Choroid plexus epithelial cell (primary cell): ENCODE data around the gene STK25.
"Not testable (repeated sequence)": the region's sequence is repeated elsewhere in the genome, so short reads cannot be mapped to it uniquely, and the experiment has no call there.

ENCODE experiments used
- DNase-seq: peaks from one replicate; pipeline ENCODE4 v3.0.0-alpha.2; 2010; ENCODE audit warnings: low read depth
- H3K4me3 ChIP-seq: 2 replicates; pipeline ENCODE4 v1.5.1; 2011; ENCODE audit warnings: low read depth, mild to moderate bottlenecking, control low read depth, low read length, moderate library complexity
- TF ChIP-seq, protein P1 (sequence below): conservative IDR thresholded peaks from 2 replicates; pipeline ENCODE4 v1.5.1; 2011; ENCODE audit warnings: low read depth, mild to moderate bottlenecking, control low read depth, inconsistent platforms, low read length, moderate library complexity

STK25 gene

DNA sequence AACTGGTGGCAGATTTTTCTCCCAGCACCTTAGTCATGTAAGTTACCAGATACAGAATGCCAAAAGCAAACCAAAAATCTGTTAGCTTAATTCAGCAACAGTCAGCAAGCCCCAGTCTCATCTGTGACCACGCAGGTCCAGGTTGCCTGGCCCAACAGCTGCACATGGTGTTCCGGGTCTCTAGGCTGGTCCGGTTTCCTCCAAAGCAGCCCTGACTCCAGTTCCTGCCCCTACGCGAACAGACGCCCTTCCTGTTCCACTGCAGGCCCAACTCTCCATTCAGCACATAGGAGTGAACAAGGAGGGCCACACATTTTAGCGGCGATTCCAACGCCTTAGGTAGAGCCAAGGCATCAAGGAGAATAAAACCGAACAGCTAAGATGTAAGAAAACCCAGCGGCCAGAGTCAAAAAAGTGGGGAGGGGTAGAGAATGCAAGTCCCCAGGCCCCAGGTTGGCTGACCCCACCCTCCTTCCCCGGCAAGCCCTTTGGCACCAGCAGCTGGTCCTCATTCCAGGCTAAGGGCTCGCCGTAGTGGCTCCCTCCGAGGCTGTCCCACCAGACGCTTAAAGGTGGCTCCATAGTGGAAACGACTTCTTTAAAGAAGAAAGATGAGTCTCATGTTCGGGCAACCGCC lies 1.5 kb downstream of the STK25 start:
- no peak for DNase-seq
- peak overlapping the region; percentile 78 for H3K4me3 ChIP-seq
- TF ChIP-seq, protein P1, sequence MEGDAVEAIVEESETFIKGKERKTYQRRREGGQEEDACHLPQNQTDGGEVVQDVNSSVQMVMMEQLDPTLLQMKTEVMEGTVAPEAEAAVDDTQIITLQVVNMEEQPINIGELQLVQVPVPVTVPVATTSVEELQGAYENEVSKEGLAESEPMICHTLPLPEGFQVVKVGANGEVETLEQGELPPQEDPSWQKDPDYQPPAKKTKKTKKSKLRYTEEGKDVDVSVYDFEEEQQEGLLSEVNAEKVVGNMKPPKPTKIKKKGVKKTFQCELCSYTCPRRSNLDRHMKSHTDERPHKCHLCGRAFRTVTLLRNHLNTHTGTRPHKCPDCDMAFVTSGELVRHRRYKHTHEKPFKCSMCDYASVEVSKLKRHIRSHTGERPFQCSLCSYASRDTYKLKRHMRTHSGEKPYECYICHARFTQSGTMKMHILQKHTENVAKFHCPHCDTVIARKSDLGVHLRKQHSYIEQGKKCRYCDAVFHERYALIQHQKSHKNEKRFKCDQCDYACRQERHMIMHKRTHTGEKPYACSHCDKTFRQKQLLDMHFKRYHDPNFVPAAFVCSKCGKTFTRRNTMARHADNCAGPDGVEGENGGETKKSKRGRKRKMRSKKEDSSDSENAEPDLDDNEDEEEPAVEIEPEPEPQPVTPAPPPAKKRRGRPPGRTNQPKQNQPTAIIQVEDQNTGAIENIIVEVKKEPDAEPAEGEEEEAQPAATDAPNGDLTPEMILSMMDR: no peak

DNA sequence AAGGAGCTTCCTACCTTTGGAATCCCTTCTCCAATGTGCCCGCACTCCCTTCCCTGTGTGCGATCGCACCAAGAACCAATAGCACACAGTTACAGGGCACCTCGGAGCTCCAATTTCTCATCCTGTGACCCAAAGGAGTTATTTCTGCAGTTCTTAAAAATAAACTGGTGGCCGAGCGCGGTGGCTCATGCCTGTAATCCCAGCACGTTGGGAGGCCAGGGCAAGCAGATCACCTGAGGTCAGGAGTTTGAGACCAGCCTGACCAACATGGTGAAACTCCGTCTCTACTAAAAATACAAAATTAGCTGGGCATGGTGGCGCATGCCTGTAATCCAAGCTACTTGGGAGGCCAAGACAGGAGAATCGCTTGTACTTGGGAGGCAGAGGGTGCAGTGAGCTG lies 2.1 kb downstream of the STK25 start:
- DNase-seq, H3K4me3 ChIP-seq: not testable (repeated sequence)

DNA sequence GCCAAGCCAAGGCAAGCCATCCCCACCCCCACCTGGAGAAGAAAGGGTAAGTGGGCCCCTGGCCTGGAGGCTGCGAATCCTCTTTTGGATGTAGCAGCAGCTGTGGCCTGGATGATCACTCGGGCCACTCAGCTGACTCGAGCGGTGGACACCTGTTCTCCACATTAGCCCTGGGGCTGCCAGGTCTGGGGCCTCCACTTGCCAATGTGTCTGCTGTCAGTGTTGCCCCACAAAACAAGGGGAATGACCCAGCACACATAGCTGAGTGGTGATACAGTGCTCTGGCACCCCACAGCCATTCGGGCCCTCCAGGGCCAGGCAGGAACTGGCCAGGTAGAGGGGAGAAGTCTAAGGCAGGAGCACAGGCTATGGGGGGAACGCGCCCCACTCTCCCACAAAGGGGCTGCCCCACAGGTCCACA lies 2.6 kb downstream of the STK25 start:
- no peak for DNase-seq

DNA sequence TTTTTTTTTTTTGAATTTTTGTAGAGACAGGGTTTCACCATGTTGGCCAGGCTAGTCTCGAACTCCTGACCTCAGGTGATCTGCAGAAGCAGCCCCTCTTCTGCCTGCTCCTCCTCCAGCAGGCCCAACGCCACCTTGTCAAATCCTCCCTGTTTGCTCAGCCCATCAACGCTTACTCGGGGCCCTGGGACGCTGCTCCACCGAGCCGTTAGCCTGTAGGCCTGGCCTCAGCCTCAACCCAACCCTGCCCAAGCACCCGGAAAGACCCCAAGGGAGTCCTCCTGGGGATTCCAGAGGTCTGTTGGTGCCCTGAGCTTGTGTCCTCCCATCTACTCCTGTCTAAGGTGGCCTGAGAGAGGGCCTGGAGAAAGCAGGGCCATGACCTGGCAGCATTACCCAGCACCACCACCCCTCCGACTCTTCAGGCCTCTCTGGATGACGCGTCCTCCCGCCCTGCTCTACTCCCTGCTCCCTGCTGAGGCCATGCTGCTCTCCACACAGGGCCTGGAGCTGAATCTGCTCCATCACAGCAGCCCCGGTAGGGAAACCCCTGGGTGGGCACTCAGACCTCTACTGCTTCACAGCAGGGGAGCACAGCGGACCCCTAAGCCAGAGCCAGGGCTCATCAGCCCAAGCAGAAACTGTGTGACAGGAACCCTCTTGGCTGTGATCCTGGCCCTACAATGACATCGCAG lies 3.2 kb downstream of the STK25 start:
- no peak for DNase-seq
- H3K4me3 ChIP-seq: no peak overlapping the region
- TF ChIP-seq, protein P1: no peak

More for the DNA sequence above, 2.6 kb downstream of the STK25 start:
- H3K4me3 ChIP-seq: no peak overlapping the region
- TF ChIP-seq, protein P1: no peak

DNA sequence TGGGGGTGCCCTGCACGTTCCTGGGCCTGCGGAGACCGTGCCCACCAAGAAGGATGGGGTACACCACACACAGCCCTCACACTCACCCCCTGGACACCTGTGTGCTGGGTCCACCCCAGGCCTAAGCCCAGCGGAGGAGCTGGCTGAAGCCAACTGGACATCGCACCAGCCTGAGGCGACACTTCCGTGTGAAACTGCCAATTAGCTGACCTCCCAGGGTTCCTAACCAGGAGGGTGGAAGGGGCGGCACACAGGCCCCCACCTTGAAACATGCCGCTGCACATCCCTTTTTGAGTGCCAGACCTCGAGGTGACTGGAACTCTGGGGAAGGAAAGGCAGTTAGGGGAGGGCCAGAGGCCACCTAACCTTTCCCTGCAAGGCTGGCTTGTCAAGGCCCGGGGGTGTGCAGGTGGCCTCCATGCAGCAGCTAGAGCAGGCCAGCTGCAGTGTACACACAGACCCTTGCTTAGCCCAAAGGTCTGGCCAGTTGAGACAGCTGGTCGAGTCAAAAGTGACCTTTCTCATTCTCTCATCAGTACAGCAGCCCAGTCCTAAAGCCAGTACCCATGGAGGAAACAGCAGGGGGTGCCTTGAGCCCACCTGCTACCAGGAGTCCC lies 4.5 kb downstream of the STK25 start:
- H3K4me3 ChIP-seq: no peak overlapping the region
- TF ChIP-seq, protein P1: no peak
- no peak for DNase-seq

DNA sequence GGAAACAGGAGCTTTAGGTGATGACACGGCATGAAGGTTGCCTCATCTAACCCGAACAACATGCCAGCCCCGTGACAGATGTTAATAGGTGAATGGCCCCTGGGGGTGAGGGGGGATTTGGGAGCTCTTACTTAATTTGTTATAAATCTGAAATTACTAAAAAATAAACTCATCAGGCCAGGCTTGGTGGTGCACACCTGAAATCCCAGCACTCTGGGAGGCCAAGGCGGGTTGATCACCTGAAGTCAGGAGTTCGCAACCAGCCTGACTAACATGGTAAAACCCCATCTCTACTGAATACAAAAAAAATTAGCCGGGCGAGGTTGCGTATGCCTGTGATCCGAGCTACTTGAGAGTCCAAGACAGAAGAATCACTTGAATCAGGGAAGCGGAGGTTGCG lies 6.1 kb downstream of the STK25 start:
- no peak overlapping the region for H3K4me3 ChIP-seq
- TF ChIP-seq, protein P1: no peak
- DNase-seq: no peak

DNA sequence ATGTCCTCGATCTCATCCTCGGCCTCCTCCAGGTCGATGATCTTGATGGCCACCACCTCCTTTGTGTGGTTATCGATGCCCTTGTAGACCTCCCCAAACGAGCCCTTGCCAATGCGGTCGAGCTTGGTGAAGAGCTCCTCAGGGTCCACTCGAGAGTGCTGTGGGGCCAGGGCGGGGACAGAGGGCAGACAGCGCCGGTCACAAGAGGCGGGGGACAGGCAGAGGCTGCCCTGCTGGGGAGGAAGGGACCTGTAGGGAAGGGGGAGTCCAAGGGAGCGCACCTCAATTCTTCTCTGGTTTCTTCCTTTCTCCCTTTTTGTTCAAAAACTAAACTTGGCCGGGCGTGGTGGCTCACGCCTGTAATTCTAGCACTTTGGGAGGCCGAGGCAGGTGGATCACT lies 6.8 kb downstream of the STK25 start:
- no peak for DNase-seq
- no peak overlapping the region for H3K4me3 ChIP-seq
- TF ChIP-seq, protein P1: no peak
